ENCODE measurements around the gene DISC1.

DNA sequence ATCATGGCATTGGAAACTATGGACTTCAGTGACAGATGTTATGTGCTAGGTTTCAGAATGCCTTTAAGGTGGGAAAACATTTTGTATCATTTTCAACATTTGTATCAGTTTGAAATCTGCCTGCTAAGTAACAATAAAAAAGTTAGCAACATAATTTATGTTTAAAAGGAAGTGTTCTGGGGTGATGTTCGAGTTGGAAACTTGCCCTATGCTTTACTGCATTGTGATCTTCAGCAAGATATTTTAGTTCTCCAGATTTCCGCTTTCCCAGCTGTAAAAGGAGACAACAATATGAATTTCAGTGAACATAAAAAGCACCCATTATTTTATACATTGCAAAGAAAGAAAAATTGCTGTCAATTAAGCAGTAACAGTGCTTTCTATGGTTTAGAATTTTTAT, 187.4 kb downstream of the DISC1 start:
- TF ChIP-seq, protein P1, sequence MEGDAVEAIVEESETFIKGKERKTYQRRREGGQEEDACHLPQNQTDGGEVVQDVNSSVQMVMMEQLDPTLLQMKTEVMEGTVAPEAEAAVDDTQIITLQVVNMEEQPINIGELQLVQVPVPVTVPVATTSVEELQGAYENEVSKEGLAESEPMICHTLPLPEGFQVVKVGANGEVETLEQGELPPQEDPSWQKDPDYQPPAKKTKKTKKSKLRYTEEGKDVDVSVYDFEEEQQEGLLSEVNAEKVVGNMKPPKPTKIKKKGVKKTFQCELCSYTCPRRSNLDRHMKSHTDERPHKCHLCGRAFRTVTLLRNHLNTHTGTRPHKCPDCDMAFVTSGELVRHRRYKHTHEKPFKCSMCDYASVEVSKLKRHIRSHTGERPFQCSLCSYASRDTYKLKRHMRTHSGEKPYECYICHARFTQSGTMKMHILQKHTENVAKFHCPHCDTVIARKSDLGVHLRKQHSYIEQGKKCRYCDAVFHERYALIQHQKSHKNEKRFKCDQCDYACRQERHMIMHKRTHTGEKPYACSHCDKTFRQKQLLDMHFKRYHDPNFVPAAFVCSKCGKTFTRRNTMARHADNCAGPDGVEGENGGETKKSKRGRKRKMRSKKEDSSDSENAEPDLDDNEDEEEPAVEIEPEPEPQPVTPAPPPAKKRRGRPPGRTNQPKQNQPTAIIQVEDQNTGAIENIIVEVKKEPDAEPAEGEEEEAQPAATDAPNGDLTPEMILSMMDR (IDR thresholded peaks at IDR 0.05), result no peak
- no peak for TF ChIP-seq POLR2A (IDR thresholded peaks at IDR 0.05)
